Colonic mucosa (tissue), 4 donors: ENCODE results near the gene GPR161. TPM values are rescaled to one million over a fixed set of nuclear protein-coding genes. Genes with fewer than 3 reads are reported as not detected.

Source experiments
- DNase-seq: peaks from one replicate; pipeline ENCODE4 v3.0.0-alpha.2; 2020
- H3K27ac ChIP-seq: fragments of 200-600 bp; one replicate; pipeline ENCODE4 v1.8.0; 2021
- H3K27me3 ChIP-seq: fragments of 200-600 bp; one replicate; pipeline ENCODE4 v1.8.0; 2021
- H3K36me3 ChIP-seq: fragments of 200-600 bp; one replicate; pipeline ENCODE4 v1.8.0; 2021
- H3K4me1 ChIP-seq: fragments of 200-600 bp; one replicate; pipeline ENCODE4 v1.8.0; 2021; ENCODE audit warnings: mild to moderate bottlenecking
- H3K4me3 ChIP-seq: fragments of 200-600 bp; one replicate; pipeline ENCODE4 v1.8.0; 2021
- H3K9ac ChIP-seq, 2 donors: one replicate each; pipeline ENCODE4 v1.7.0; 2013; ENCODE audit warnings: control low read depth in 2 of 2, low read depth in 2 of 2, low read length in 2 of 2
- H3K9me3 ChIP-seq: fragments of 200-600 bp; one replicate; pipeline ENCODE4 v1.8.0; 2021
- intact Hi-C: fragments of 100-400 bp; cut with DNase I; formaldehyde crosslinking; loops from one replicate; pipeline ENCODE4 v1.14.1; 2022
- total RNA-seq, 2 donors: library from RNA; stranded (reverse); fragmentation: NEBNext Ultra II Directional in 1 of 2; extraction: Animal tissue kit (Norgen Biotek cat#: 25700) in 1 of 2; gene quantifications; one replicate each; pipeline ENCODE4 v1.2.1, GENCODE V29; 2021
- TF ChIP-seq, protein P1 (sequence below): fragments of 200-600 bp; IDR thresholded peaks from one replicate; pipeline ENCODE4 v1.8.0; 2022; ENCODE audit warnings: antibody characterized with exemption, mild to moderate bottlenecking
- donor health status: healthy.
- donor health status: DM: no; HTN: no; CAD: no.
- donor health status: DM: no; HTN: no; CAD: no.

Gene GPR161
- total RNA-seq, 2 donors from 2014 or later, result 2.5 to 3.2 TPM

DNA sequence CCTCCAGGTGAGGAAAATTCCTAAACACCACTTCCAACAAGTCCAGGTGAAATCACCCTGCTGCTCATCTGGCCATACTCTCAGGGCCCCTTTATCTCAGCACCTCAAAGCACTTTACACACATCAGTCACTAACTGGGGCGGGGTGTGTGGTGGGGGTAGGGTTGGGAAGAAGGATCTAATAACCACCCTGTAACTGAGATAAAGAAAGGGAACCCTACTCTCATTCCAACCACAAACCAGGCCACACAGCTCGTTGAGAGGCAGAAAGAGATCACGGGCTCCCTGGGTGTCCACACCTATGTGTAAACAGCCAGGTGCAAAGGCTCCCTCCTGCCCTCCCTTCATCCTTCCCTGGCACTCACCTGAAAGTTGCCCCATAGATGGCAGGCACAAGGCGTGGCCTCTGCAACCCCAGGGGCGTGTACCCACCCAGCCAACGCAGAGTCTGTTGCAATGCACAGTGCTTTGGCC is 20.4 kb downstream of the GPR161 start:
- peak; percentile 80 for DNase-seq

DNA sequence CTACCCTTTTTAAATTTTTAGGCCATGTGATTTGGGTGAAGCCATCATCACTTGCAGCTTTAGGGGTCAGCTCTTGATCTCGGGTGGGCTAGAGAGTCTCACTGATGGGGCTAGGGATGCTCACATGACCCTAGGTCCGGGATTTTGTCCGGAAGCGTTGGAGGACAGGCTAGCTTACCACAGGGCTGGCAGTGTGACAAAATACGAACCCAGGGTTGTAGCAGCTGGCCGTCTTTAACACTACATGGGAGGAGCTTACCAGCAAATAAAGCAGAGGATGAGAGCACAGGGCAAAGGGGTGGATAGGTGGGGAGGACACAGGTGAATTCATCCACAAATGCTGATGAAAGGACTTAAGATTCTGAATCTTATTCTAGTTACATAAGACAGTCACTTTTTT is 21.9 kb downstream of the GPR161 start:
- DNase-seq, result peak; percentile 54
- intact Hi-C loops, result no loop called here

More for the DNA sequence above, 20.4 kb downstream of the GPR161 start:
- TF ChIP-seq, protein P1, sequence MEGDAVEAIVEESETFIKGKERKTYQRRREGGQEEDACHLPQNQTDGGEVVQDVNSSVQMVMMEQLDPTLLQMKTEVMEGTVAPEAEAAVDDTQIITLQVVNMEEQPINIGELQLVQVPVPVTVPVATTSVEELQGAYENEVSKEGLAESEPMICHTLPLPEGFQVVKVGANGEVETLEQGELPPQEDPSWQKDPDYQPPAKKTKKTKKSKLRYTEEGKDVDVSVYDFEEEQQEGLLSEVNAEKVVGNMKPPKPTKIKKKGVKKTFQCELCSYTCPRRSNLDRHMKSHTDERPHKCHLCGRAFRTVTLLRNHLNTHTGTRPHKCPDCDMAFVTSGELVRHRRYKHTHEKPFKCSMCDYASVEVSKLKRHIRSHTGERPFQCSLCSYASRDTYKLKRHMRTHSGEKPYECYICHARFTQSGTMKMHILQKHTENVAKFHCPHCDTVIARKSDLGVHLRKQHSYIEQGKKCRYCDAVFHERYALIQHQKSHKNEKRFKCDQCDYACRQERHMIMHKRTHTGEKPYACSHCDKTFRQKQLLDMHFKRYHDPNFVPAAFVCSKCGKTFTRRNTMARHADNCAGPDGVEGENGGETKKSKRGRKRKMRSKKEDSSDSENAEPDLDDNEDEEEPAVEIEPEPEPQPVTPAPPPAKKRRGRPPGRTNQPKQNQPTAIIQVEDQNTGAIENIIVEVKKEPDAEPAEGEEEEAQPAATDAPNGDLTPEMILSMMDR, result no peak
- no peaks in the 10 kb centered on the region for H3K36me3 ChIP-seq
- H3K9me3 ChIP-seq, result no peaks in the 10 kb centered on the region
- peaks cover 3% of the 10 kb centered on the region for H3K4me1 ChIP-seq
- H3K9ac ChIP-seq, result peak overlapping the region in 1 of 2 donors; percentile 13
- no peaks in the 10 kb centered on the region for H3K27me3 ChIP-seq
- intact Hi-C loops, result no loop called here
- H3K4me3 ChIP-seq, result no peak overlapping the region
- H3K27ac ChIP-seq, result no peak overlapping the region

DNA sequence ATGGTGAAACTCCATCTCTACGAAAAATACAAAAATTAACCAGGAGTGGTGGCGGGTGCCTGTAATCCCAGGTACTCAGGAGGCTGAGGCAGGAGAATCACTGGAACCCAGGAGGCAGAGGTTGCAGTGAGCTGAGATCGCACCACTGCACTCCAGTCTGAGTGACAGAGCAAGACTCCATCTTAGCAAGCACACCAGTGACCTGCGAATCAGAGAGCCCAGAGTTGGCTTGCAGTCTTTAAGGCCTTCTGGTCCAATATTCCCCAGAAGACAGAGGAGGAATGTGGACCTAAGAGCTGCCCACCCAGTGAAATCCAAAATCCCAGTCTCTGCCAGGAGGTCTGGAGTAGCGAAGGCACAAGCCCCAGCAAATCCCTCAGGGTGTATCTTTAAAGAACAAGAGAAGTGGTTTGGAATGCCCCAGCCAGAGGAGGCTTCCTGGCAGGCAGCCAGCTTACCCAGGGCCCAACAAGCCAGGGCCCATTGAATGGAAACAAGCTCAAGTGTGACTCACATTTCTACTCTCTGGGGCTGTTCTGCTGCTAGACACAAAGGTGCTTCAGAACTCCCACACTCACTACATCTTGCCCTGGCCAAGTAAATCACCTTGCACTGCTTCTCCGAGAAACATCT is 23.9 kb downstream of the GPR161 start:
- Histone ChIP-seq H3K9ac (no peak overlapping the region), H3K27me3 (no peaks in the 10 kb centered on the region), H3K27ac (no peak overlapping the region), H3K9me3 (no peaks in the 10 kb centered on the region), H3K4me3 (no peak overlapping the region), H3K4me1 (peaks cover 3% of the 10 kb centered on the region), H3K36me3 (no peaks in the 10 kb centered on the region)
- intact Hi-C loops, result no loop called here
- no peak for DNase-seq
- TF ChIP-seq, protein P1, result no peak

More for the DNA sequence above, 21.9 kb downstream of the GPR161 start:
- H3K27ac ChIP-seq, result no peak overlapping the region
- H3K4me1 ChIP-seq, result peaks cover 3% of the 10 kb centered on the region
- no peaks in the 10 kb centered on the region for H3K9me3 ChIP-seq
- H3K36me3 ChIP-seq, result no peaks in the 10 kb centered on the region
- no peak overlapping the region for H3K9ac ChIP-seq
- TF ChIP-seq, protein P1, result no peak
- H3K4me3 ChIP-seq, result no peak overlapping the region
- no peaks in the 10 kb centered on the region for H3K27me3 ChIP-seq

DNA sequence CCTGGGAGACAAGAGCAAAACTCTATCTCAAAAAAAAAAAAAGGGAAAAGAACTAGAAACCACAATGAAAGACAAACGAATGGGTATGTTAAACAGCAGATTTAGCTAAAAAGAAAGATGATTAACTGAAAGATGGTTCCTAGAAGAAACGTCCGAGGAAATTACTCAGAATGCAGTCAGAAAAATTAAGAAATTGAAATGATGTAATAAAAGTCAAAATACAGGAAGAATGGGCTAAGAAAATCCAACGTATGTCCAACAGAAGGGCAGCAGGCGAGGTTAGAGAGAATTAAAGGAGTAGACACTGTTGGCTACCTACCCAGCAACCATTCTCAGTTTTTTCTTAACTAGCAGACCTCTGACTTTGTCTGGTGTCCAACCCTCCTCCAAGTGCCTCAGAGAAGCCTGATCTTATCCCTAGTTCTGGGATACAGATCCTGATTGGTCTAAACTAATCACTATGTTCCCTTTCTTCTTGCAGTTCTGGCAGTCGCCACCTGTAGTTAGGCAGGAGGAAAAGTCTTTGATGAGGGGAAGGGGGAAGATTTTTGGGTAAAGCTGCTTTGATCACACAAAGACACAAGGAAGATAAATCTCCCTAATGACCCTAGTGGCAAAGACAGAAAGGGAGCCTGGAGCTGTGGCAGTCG is 25.7 kb downstream of the GPR161 start:
- intact Hi-C loops, result no loop called here
- Histone ChIP-seq H3K9ac (no peak overlapping the region), H3K27ac (no peak overlapping the region), H3K36me3 (no peaks in the 10 kb centered on the region), H3K9me3 (no peaks in the 10 kb centered on the region), H3K27me3 (no peaks in the 10 kb centered on the region), H3K4me1 (peaks cover 1% of the 10 kb centered on the region), H3K4me3 (no peak overlapping the region)
- TF ChIP-seq, protein P1, result no peak
- no peak for DNase-seq

DNA sequence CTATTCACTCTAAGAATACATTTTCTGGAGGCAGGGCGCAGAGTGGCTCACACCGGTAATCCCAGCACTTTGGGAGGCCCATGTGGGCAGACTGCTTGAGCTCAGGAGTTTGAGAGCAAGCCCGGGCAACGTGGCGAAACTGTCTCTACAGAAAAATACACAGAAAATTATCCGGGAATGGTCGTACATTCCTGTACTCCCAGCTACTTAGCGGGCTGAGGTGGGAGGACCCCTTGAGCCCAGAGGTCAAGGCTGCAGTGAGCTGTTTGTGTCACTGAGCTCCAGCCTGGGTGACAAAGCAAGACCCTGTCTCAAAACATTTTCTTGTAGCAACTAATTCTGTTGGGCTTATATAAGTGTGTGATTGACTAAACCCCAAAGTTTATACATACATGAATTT is 30.5 kb downstream of the GPR161 start:
- no peak for DNase-seq
- Histone ChIP-seq H3K4me3 (no peak overlapping the region), H3K4me1 (no peaks in the 10 kb centered on the region), H3K9me3 (no peaks in the 10 kb centered on the region), H3K36me3 (no peaks in the 10 kb centered on the region), H3K9ac (no peak overlapping the region), H3K27ac (no peak overlapping the region), H3K27me3 (no peaks in the 10 kb centered on the region)
- TF ChIP-seq, protein P1, result no peak
- intact Hi-C loops, result no loop called here
